Right atrium auricular region (tissue), 2 donors: ENCODE data around the gene GAB3. TPM values are rescaled to one million over a fixed set of nuclear protein-coding genes. Genes with fewer than 3 reads are reported as not detected.
A peak's percentile ranks its signal among the peaks of the same experiment; 100 is the strongest.

ENCODE experiments used
- DNase-seq: peaks from one replicate; pipeline ENCODE4 v3.0.0-alpha.2; 2019; ENCODE audit warnings: low spot score
- H3K27ac ChIP-seq, 2 donors: fragments of 200-600 bp; sonication (generic); 1 replicate in 1 of 2; 2 replicates in 1 of 2; pipeline ENCODE4 v1.5.1; 2016 to 2019
- H3K27me3 ChIP-seq, 2 donors: fragments of 200-600 bp; sonication (generic); one replicate each; pipeline versions ENCODE4 v1.5.1 to v1.6.0; 2017 to 2019
- H3K36me3 ChIP-seq: fragments of 200-600 bp; sonication (generic); one replicate; pipeline ENCODE4 v1.5.1; 2016
- H3K4me1 ChIP-seq, 2 donors: fragments of 200-600 bp; sonication (generic); one replicate each; pipeline versions ENCODE4 v1.5.1 to v1.6.0; 2017 to 2019
- H3K4me3 ChIP-seq, 2 donors: fragments of 200-600 bp; sonication (generic); 1 replicate in 1 of 2; 2 replicates in 1 of 2; pipeline ENCODE4 v1.5.1; 2017 to 2019; ENCODE audit warnings: mild to moderate bottlenecking in 1 of 2, moderate library complexity in 1 of 2
- H3K9me3 ChIP-seq, 2 donors: fragments of 200-600 bp; sonication (generic); one replicate each; pipeline ENCODE4 v1.5.1; 2019
- CTCF ChIP-seq, 2 donors: fragments of 200-600 bp; sonication (generic); IDR thresholded peaks; one replicate each; pipeline ENCODE4 v1.5.1; 2019; ENCODE audit warnings: antibody characterized with exemption in 2 of 2
- total RNA-seq, 2 donors: library from RNA; depleted of rRNA; stranded (reverse); fragments of >200 nt; gene quantifications; one replicate each; pipeline ENCODE4 v1.1.0, GENCODE V29; 2016

The GAB3 gene
- total RNA-seq, 2 donors from 2014 or later = 13.5 to 16.9 TPM

- H3K36me3 ChIP-seq = no peaks in the 10 kb centered on the region
- no peaks in the 10 kb centered on the region for H3K9me3 ChIP-seq
- TF ChIP-seq CTCF (IDR thresholded peaks at IDR 0.05) = no peak
- peaks cover 0 to 90% of the 10 kb centered on the region in 2 donors for H3K4me1 ChIP-seq
- peak; percentile 68 for DNase-seq
- H3K4me3 ChIP-seq = no peak overlapping the region
- no peaks in the 10 kb centered on the region for H3K27me3 ChIP-seq
- peak overlapping the region; percentile 49 to 82 for H3K27ac ChIP-seq
These were observed 20.5 kb downstream of the GAB3 start for GRCh38 chrX:154730253-154730891.

GRCh38 chrX:154729439-154729838 lies 21.4 kb downstream of the GAB3 start:
- DNase-seq = no peak
- Histone ChIP-seq H3K36me3 (no peaks in the 10 kb centered on the region), H3K9me3 (no peaks in the 10 kb centered on the region), H3K27ac (peak overlapping the region; percentile 52 to 82), H3K4me1 (peaks cover 0 to 83% of the 10 kb centered on the region in 2 donors), H3K27me3 (no peaks in the 10 kb centered on the region), H3K4me3 (no peak overlapping the region)
- TF ChIP-seq CTCF (IDR thresholded peaks at IDR 0.05) = no peak

- TF ChIP-seq CTCF (IDR thresholded peaks at IDR 0.05) = no peak
- Histone ChIP-seq H3K4me3 (no peak overlapping the region), H3K27me3 (no peaks in the 10 kb centered on the region), H3K9me3 (no peaks in the 10 kb centered on the region), H3K36me3 (no peaks in the 10 kb centered on the region), H3K4me1 (peaks cover 0 to 78% of the 10 kb centered on the region in 2 donors), H3K27ac (peak overlapping the region; percentile 52 to 82)
- no peak for DNase-seq
These were observed 22.3 kb downstream of the GAB3 start for GRCh38 chrX:154728431-154729190.

GRCh38 chrX:154727871-154728270 lies 23.0 kb downstream of the GAB3 start:
- H3K27ac ChIP-seq = peak overlapping the region; percentile 52 to 82
- H3K27me3 ChIP-seq = no peaks in the 10 kb centered on the region
- TF ChIP-seq CTCF (IDR thresholded peaks at IDR 0.05) = no peak
- peaks cover 0 to 71% of the 10 kb centered on the region in 2 donors for H3K4me1 ChIP-seq
- no peaks in the 10 kb centered on the region for H3K36me3 ChIP-seq
- no peaks in the 10 kb centered on the region for H3K9me3 ChIP-seq
- H3K4me3 ChIP-seq = no peak overlapping the region
- DNase-seq = peak; percentile 82

GRCh38 chrX:154727418-154727817 lies 23.5 kb downstream of the GAB3 start:
- DNase-seq = no peak
- Histone ChIP-seq H3K4me1 (peaks cover 0 to 66% of the 10 kb centered on the region in 2 donors), H3K9me3 (no peaks in the 10 kb centered on the region), H3K27ac (peak overlapping the region; percentile 52 to 82), H3K36me3 (no peaks in the 10 kb centered on the region), H3K27me3 (no peaks in the 10 kb centered on the region), H3K4me3 (no peak overlapping the region)
- TF ChIP-seq CTCF (IDR thresholded peaks at IDR 0.05) = no peak
